GM10847 (cell line): ENCODE results near the gene HMGN2.

Experiments
- POLR2A ChIP-seq: IDR thresholded peaks from 2 replicates; pipeline ENCODE4 v1.6.1; 2011; ENCODE audit not compliant: insufficient read length; ENCODE audit errors: extremely low read depth

HMGN2 gene

DNA sequence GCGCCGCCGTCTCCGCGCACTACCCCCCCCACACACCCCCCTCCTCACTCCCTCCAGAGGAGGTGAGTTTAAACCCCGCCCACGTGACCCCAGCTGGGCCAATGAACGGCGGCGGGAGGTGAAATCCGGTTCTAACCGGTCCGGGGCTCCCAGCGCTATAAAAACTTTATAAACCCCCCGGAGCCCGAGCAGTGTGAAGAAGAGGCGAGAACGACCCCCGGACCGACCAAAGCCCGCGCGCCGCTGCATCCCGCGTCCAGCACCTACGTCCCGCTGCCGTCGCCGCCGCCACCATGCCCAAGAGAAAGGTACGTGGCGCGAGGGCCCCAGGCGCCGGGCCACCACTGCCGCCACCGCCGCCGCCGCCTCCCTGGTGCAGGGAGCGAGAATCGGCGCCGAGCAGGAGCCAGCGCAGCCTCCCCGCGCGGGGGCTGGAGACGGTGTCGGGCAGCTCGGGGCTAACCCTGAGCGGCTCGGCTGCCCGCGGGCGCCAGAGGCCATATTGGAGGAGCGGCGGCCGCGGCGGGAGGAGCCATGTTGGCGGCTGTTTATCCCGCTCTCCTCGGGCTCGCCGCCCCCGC, at the start of gene HMGN2:
HMGN2 (plus strand) TSS at position 121 of the 581 bp plus-strand sequence; CDS start at position 294, 173 bp downstream.
- peak; percentile 72 for TF ChIP-seq POLR2A

DNA sequence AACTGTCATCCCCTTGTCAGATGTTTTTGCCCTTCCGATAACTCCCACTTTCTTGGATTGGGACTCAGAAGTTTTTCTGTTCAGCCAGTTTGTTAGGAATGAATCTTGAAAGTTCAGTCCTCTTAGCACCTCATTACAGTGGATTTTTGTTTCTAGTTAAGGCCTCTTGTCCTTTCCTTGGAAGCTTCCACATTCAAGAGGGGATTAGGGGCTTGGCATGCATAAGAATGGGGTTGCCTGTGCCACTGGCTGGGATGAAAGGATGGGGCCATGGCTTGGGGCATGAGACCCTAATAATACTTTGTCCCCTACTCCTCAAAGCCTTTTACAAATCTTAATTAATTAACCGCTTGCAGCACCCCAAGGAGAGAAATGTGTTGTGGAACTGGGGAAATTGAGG, 42.5 kb upstream of the HMGN2 start:
- no peak for TF ChIP-seq POLR2A

DNA sequence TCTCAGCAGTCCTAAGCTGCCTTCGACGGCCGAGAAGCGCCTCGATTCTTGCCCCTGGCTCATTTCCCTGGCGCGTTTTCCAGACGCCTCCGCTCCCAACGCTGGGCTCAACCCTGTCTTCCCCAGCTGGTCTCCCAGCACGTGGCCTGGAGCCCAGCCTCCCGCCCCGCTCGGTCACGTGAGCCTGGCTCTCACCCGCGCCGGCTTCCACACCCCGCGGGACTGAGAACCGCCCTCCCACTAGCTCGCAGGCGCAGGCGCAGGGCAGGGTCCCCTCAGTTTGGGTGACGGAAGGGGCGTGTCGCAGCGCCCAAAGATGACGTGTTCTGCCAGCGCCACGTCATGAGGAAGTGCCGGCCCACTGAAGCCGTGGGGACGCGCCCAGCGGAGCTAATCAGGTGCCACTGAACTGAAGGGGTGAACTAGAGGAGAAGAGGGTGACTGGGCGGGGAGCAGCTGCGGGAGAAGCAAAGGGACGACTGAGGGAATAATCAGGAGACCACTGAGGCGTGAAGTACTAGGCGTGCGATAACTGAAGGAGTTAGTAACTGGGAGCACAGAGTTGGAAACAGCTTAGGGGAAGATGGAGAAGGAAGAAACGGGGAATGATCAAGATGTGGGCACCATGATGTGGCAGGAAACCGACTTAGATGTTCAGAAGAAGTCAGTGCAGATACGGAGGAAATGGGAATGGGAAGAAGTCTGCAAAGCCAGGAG, 40.1 kb upstream of the HMGN2 start, which contains the start of gene DHDDS:
DHDDS (plus strand) TSS at position 343 of the 717 bp plus-strand sequence. CDS start 625 bp downstream, outside the sequence.
- peak; percentile 80 for TF ChIP-seq POLR2A

DNA sequence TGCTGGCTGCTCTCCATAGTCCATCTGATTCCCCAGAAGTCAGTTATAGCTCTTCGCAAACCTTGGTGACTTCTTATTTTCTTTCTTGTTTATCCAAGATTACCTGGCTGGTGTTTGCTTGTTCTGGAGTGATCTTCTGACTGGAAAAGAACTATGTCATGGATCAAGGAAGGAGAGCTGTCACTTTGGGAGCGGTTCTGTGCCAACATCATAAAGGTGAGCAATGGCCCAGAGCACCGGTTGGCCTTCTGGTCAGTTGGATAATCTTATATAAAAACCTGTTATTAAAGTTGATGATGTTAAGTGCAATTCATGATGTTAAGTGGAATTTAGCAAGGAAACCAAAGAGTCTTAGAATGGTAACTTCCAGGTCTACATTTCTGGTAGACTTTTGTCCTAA, 39.4 kb upstream of the HMGN2 start:
- TF ChIP-seq POLR2A, result no peak

- no peak for TF ChIP-seq POLR2A
These were observed 38.0 kb upstream of the HMGN2 start for GRCh38 chr1:26434161-26434752.

GRCh38 chr1:26438041-26438440, 34.2 kb upstream of the HMGN2 start:
- TF ChIP-seq POLR2A, result no peak

DNA sequence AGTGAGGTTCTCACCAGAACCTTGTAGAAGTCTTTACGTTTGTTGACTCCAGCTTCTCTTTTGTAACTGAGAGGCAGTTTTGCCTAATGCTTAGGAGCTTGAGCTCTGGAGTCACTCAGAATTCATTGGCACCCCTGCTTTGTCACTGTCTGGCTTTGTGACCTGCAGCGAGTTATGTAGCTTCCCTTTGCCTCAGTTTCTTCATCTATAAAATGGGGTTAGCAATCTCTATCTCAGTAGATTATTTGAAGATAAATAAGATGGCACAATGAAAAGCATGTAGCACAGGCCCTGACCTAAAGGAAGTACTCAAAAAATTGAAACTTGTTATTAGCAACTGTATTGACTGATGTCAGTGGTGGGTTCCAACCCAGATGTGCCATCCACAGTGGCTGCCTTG, 32.0 kb upstream of the HMGN2 start:
- TF ChIP-seq POLR2A, result no peak

DNA sequence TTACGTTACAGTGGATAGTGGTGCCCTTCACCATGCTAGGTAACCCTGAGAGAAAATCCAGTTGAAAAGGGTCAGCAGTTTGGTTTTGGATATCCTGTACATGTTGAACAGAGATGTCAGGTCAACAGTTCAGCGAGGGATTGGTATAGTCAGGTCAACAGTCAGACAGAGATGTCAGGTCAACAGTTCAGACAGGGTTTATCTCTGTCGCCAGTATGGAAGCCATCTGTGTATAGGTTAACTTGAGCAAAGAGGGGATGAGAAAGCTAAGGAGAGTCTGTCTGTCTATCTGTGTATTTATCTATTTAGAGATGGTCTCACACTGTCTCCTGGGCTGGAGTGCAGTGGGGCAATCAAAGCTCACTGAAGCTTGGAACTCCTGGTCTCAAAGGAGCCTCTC, 22.4 kb upstream of the HMGN2 start:
- TF ChIP-seq POLR2A, result no peak

DNA sequence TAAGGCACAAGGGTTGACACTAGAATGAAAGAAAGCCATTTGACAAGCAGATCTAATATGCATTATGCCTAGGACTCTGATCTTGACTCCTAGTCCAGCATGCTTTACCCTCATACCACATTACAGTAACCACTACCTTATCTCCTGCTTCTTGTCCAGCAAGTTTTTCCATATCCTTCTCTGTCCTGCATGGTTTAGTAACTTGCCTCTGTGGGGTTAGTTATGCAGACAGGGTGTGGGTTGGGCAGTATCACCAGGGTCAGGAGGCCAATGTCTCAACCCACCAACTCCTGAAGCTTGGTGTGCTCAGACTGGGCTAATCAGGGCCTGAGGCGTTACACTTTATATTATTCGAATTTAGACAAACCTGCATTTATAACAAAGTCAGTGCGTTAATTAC, 21.3 kb upstream of the HMGN2 start:
- TF ChIP-seq POLR2A, result no peak

DNA sequence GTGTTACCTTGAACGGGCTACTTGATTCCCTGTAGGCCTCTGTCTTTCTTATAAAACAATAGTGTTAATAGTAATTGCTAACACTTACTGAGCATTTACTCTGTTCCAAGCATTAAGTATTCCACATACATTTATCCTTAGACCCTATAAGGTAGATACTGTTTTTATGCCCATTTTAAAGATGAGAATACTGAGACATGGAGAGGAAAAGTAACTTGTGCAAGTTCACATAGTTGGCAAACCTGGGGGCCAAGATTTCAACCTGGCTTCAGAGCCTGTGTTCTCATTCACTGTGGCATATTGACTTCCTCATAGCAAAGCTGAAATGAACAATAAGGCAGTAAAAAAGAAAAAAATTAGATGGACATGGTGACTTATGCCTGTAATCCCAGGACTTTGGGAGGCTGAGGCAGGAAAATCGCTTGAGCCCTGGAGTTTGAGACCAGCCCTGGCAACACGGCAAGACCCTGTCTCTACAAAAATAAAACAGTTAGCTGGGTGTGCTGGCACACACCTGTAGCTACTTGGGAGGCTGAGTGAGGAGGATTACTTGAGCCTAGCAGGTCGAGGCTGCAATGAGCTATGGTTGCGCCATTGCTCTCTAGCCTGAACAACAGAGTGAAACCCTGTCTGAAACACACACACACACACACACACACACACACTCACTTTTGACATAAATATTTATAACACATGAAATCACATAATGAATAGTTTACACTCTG, 19.6 kb upstream of the HMGN2 start:
- no peak for TF ChIP-seq POLR2A

DNA sequence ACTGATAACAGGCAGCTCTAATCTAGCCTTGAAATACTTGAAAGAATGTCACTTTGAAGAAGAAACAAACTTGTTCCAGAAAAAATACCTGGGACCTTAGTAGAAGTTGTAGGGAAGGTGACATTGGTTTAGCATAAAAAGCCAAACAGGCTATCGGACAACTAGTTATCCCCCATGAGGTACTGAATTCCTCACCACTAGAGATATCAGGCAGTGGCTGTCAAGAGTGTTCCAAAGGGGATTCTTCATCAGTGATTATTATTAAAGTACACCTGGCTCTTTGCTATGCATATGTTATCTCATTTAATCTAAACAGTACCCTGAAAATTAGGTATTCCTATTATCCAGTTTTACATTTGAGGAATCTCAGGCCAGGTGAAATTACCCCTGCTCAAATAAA, 13.1 kb upstream of the HMGN2 start:
- no peak for TF ChIP-seq POLR2A

DNA sequence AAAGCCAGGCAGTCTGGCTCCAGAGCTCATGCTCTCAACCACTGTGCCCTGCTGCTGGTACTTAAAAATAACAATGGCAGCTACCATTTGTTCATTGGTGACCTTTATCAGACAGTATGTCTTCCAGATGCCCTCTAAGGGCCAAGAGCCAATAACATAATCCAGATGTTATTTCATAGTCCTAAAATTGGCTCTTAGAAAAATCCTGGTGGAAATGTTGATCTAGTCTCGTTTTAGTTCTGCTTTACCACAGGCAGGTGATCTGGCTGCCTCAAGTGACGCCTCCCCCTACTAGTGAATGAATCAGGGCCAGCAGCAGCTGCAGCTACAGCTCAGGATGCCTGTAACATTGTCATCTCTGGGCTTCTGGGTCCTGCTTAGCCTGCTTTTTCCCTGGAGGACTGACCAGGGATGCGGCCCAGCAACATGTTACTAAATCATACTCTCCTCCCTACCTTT, 12.6 kb upstream of the HMGN2 start:
- TF ChIP-seq POLR2A, result no peak

DNA sequence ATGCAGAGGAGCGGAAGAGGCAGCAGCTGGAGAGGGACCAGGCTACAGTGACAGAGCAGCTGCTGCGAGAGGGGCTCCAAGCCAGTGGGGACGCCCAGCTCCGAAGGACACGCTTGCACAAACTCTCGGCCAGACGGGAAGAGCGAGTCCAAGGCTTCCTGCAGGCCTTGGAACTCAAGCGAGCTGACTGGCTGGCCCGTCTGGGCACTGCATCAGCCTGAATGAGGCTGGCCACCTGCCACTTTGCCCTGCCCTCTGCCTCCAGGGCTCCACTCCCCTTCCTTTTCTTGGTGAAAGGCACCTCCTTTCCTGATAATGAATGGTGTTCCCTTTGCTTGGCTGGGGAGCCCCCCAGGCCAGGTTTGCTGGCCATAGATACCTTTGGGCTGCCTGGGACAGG, 3.3 kb upstream of the HMGN2 start:
- TF ChIP-seq POLR2A, result no peak

DNA sequence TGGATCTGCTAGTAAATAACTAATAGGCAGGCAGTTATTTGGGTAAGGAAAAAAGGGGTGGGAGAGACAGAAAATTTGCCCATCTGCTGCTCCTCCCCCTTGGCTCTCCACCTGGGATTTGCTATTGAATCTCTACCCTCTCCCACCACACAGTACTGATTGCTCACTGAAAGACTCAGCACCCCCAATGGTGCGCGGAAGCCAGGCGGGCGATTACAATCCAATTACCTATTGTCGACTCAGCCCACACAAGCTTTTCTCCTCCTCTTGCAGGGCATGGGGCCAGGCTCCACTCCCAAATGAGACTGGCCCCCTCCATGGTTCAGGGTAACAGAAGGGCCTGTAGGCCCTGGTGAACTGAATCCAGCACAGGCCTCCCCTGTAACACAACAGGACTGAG, 2.7 kb upstream of the HMGN2 start:
- TF ChIP-seq POLR2A, result no peak

- TF ChIP-seq POLR2A, result no peak
These were observed 1.3 kb upstream of the HMGN2 start for GRCh38 chr1:26470878-26471497.
